ENCODE data around the gene TRANK1.
"Not testable (repeated sequence)": the region's sequence is repeated elsewhere in the genome, so short reads cannot be mapped to it uniquely, and the experiment has no call there.

TRANK1 gene

GRCh38 chr3:36956155-36956554 lies 11.3 kb upstream of the TRANK1 start:
- DNase-seq: no peak

- DNase-seq: no peak
Measured at GRCh38 chr3:36954452-36955134, 9.7 kb upstream of the TRANK1 start.

GRCh38 chr3:36947814-36948213 lies 3.0 kb upstream of the TRANK1 start:
- DNase-seq: not testable (repeated sequence)

- no peak for DNase-seq
Measured at GRCh38 chr3:36945333-36945980, 603 bp upstream of the TRANK1 start.

GRCh38 chr3:36944012-36944640 lies 728 bp downstream of the TRANK1 start:
- peak; percentile 16 to 76 for DNase-seq

- peak in 1 of 2 experiments; percentile 41 for DNase-seq
Measured at GRCh38 chr3:36943601-36944000, 1.3 kb downstream of the TRANK1 start.

GRCh38 chr3:36942638-36943248 lies 2.1 kb downstream of the TRANK1 start:
- DNase-seq: no peak

- no peak for DNase-seq
Measured at GRCh38 chr3:36941658-36942057, 3.2 kb downstream of the TRANK1 start.

- DNase-seq: no peak
Measured at GRCh38 chr3:36941162-36941561, 3.7 kb downstream of the TRANK1 start.

GRCh38 chr3:36937492-36937891 lies 7.4 kb downstream of the TRANK1 start:
- no peak for DNase-seq

GRCh38 chr3:36933540-36934296 lies 11.1 kb downstream of the TRANK1 start:
- DNase-seq: no peak

- not testable (repeated sequence) for DNase-seq
Measured at GRCh38 chr3:36931424-36931823, 13.4 kb downstream of the TRANK1 start.

- DNase-seq: no peak
Measured at GRCh38 chr3:36928220-36928619, 16.6 kb downstream of the TRANK1 start.

GRCh38 chr3:36926292-36926897 lies 18.5 kb downstream of the TRANK1 start:
- no peak for DNase-seq

- no peak for DNase-seq
Measured at GRCh38 chr3:36924744-36925521, 19.9 kb downstream of the TRANK1 start.

- no peak for DNase-seq
Measured at GRCh38 chr3:36923981-36924743, 20.7 kb downstream of the TRANK1 start.

- no peak for DNase-seq
Measured at GRCh38 chr3:36923523-36923943, 21.3 kb downstream of the TRANK1 start.

GRCh38 chr3:36920884-36921567 lies 23.8 kb downstream of the TRANK1 start:
- DNase-seq: no peak

- DNase-seq: no peak
Measured at GRCh38 chr3:36919439-36920160, 25.3 kb downstream of the TRANK1 start.

- DNase-seq: no peak
Measured at GRCh38 chr3:36918050-36918449, 26.8 kb downstream of the TRANK1 start.
